Measurements from ENCODE around the gene RPS13. TPM values are rescaled to one million over a fixed set of nuclear protein-coding genes. Genes with fewer than 3 reads are reported as not detected.

RPS13 gene
- total and polyA plus RNA-seq, 10 of the 15 experiments (the other 5 are each of a cell fraction or from before 2014, with no cell fraction given): 1,514 to 4,753 (median 1,995) TPM

DNA sequence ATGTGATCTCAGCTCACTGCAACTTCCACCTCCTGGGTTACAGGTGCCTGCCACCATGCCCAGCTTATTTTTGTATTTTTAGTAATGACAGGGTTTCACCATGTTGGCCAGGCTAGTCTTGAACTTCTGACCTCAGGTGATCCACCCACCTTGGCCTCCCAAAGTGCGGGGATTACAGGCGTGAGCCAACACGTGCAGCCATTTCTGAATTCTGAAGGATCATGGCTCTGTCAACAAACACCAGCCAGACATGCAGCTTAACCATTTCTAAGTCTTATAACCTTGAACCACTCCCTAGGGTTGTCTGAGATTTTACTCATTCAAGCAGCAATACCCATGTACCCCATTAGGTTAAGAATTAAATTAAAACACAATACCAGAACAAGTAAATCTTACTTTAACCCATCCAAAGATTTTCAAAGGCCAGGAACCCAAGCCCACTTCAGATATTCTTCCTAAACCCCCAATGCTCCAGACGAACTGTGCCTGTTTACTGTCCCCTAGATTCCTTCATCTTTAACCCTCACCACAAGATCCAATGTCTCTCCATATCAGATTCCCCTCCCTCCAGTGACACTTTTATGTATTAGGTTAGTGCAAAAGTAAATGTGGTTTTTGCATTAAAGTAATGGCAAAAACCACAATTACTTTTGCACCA is 4.0 kb downstream of the RPS13 start:
- DNase-seq (ENCODE audit: low read depth, low spot score) (no peak), FAIRE-seq (no peak), ATAC-seq (no peak)
- POLR2A ChIA-PET: no interaction called here
- no peaks in the 10 kb centered on the region; the same call in 1 of the 2 replicates for H3K4me1 ChIP-seq (ENCODE audit: control insufficient read depth, insufficient read depth, low read length)
- no TSS peak for BruUV-seq (replicated peaks)
- no peak overlapping the region for H3K4me2 ChIP-seq (ENCODE audit: control insufficient read depth, insufficient read depth)
- peaks cover 38% of the 10 kb centered on the region for H3K79me2 ChIP-seq (ENCODE audit: control insufficient read depth, insufficient read depth, low read length)
- no peak overlapping the region for H2AFZ ChIP-seq (ENCODE audit: control insufficient read depth, low read depth, low read length)
- RAD21 ChIA-PET (ENCODE audit: unreplicated experiment): interaction anchor here (0.7 to 0.9 kb wide), 2 partner anchors 129 to 288 kb away, joined by 3 to 4 read pairs; no protein-coding TSS in a partner anchor
- in situ Hi-C loops (cut with MboI): no loop called here
- H3K9ac ChIP-seq (ENCODE audit: control insufficient read depth, insufficient read depth, low read length): no peak overlapping the region
- intact Hi-C loops (cut with micrococcal nuclease; ENCODE audit: unreplicated experiment): no loop called here
- SMC1A ChIA-PET (ENCODE audit: uncharacterized antibody, unreplicated experiment): no interaction called here
- CTCF ChIA-PET: interaction anchor here (1.0 kb wide), 2 partner anchors 16 to 253 kb away, joined by 3 read pairs; no protein-coding TSS in a partner anchor
- H3K27me3 ChIP-seq (replicated peaks in 1 of 2; ENCODE audit: control insufficient read depth in 2 of 2, insufficient read depth in 2 of 2, low read length in 1 of 2): no peaks in the 10 kb centered on the region
- H3K36me3 ChIP-seq (ENCODE audit: control insufficient read depth in 2 of 2, insufficient read depth in 2 of 2, low read length in 1 of 2): peaks cover 0 to 23% of the 10 kb centered on the region in 2 experiments; a peak in 2 of 4 replicates
- H3K27ac ChIP-seq (ENCODE audit: control insufficient read depth, insufficient read depth): no peak overlapping the region
- H3K9me3 ChIP-seq (replicated peaks; ENCODE audit: control insufficient read depth, insufficient read depth, low read length): no peaks in the 10 kb centered on the region
- H4K20me1 ChIP-seq (ENCODE audit: control insufficient read depth, insufficient read depth): no peaks in the 10 kb centered on the region
- no peak overlapping the region for H3K4me3 ChIP-seq
- WGBS (ENCODE audit: insufficient coverage, insufficient replicate concordance, low lambda C conversion rate, missing lambda C conversion rate): 79% methylated on average over 4 of the region's 4 CpGs
- TF ChIP-seq RAD51 (IDR thresholded peaks at IDR 0.05): no peak
- no peak for TF ChIP-seq PAX5 (IDR thresholded peaks at IDR 0.05; ENCODE audit: borderline replicate concordance, low read depth, low read length)
- TF ChIP-seq MEF2A (IDR thresholded peaks at IDR 0.05; ENCODE audit: insufficient read depth, low read depth, low read length): no peak
- TF ChIP-seq ZBED1 (IDR thresholded peaks at IDR 0.05; ENCODE audit: borderline replicate concordance): 0 out of 2 replicates have a peak, but pooled peaks have one; percentile 32
- no peak for TF ChIP-seq ZSCAN29 (IDR thresholded peaks at IDR 0.05)
- no peak for TF ChIP-seq SIN3A (IDR thresholded peaks at IDR 0.05; ENCODE audit: low read depth, low read length)
- TF ChIP-seq KAT2A (conservative IDR thresholded peaks at IDR 0.05; ENCODE audit: control insufficient read depth, low read depth, low read length): no peak
- no peak for TF ChIP-seq CHD2 (IDR thresholded peaks at IDR 0.05; ENCODE audit: borderline replicate concordance, low read depth, low read length)
- no peak for TF ChIP-seq WRNIP1 (IDR thresholded peaks at IDR 0.05; ENCODE audit: borderline replicate concordance, low read depth, low read length)
- no peak for TF ChIP-seq ZNF274 (IDR thresholded peaks at IDR 0.05; ENCODE audit: insufficient read depth, insufficient read length)
- TF ChIP-seq MAX (IDR thresholded peaks at IDR 0.05; ENCODE audit: low read depth, low read length): no peak
- no peak for TF ChIP-seq BCL11A (IDR thresholded peaks at IDR 0.05; ENCODE audit: low read depth, low read length)
- TF ChIP-seq STAT1 (conservative IDR thresholded peaks at IDR 0.05): no peak
- TF ChIP-seq YY1 (IDR thresholded peaks at IDR 0.05; ENCODE audit: low read depth, low read length): no peak
- TF ChIP-seq MTA3 (IDR thresholded peaks at IDR 0.05; ENCODE audit: borderline replicate concordance, low read length): peak; percentile 61; the same call in 1 of the 2 replicates
- TF ChIP-seq DPF2 (IDR thresholded peaks at IDR 0.05): no peak
- peak; percentile 21; the same call in 1 of the 2 replicates for TF ChIP-seq BACH1 (IDR thresholded peaks at IDR 0.05; ENCODE audit: borderline replicate concordance)
- TF ChIP-seq RCOR1 (conservative IDR thresholded peaks at IDR 0.05; ENCODE audit: low read depth, low read length): no peak
- no peak for TF ChIP-seq CUX1 (IDR thresholded peaks at IDR 0.05; ENCODE audit: insufficient replicate concordance, low read depth, low read length)
- peak; percentile 53; the same call in 1 of the 2 replicates for TF ChIP-seq POLR2AphosphoS2 (IDR thresholded peaks at IDR 0.05; ENCODE audit: low read depth, low read length)
- no peak for TF ChIP-seq SUZ12 (IDR thresholded peaks at IDR 0.05; ENCODE audit: unreplicated experiment)
- no peak for TF ChIP-seq SRF (IDR thresholded peaks at IDR 0.05; ENCODE audit: low read depth in 2 of 2, low read length in 2 of 2)
